Thymus (tissue), 11 donors: ENCODE data around the gene LRMDA. TPM values are rescaled to one million over a fixed set of nuclear protein-coding genes. Genes with fewer than 3 reads are reported as not detected.

Experiments used
- DNase-seq, 9 donors: peaks; one replicate each; pipeline ENCODE4 v3.0.0-alpha.2; 2013; ENCODE audit warnings: low spot score in 9 of 9, low read depth in 6 of 9, missing footprints in 1 of 9
- H3K27ac ChIP-seq, 2 donors: one replicate each; pipeline ENCODE4 v1.5.1; 2013; ENCODE audit warnings: control low read depth in 1 of 2, low read depth in 1 of 2, low read length in 1 of 2, mild to moderate bottlenecking in 1 of 2, moderate library complexity in 1 of 2
- H3K27me3 ChIP-seq, 2 donors: one replicate each; pipeline ENCODE4 v1.5.1; 2013; ENCODE audit warnings: low read length in 1 of 2; ENCODE audit not compliant: control insufficient read depth in 2 of 2, insufficient read depth in 1 of 2
- H3K36me3 ChIP-seq, 2 donors: one replicate each; pipeline ENCODE4 v1.5.1; 2013; ENCODE audit warnings: low read length in 1 of 2, mild to moderate bottlenecking in 1 of 2, moderate library complexity in 1 of 2; ENCODE audit not compliant: control insufficient read depth in 2 of 2, insufficient read depth in 2 of 2
- H3K4me1 ChIP-seq, 2 donors: one replicate each; pipeline ENCODE4 v1.5.1; 2013; ENCODE audit warnings: low read length in 2 of 2; ENCODE audit not compliant: control insufficient read depth in 2 of 2, insufficient read depth in 2 of 2
- H3K4me3 ChIP-seq, 2 donors: one replicate each; pipeline ENCODE4 v1.5.1; 2013; ENCODE audit warnings: low read length in 2 of 2, control low read depth in 1 of 2, mild to moderate bottlenecking in 1 of 2
- H3K9me3 ChIP-seq, 2 donors: one replicate each; pipeline ENCODE4 v1.5.1; 2013; ENCODE audit warnings: low read length in 1 of 2, mild to moderate bottlenecking in 1 of 2; ENCODE audit not compliant: control insufficient read depth in 2 of 2, insufficient read depth in 1 of 2
- WGBS: extraction: QIAGEN DNeasy Blood & Tissue Kit; methylation state at CpG from one replicate; pipeline ENCODE4 v1.1.7; 2013; 5-methylcytosine and 5-hydroxymethylcytosine counted together
- polyA plus RNA-seq: library from polyadenylated mRNA; stranded (reverse); fragments of 200-250 nt; gene quantifications from one replicate; pipeline ENCODE4 v1.2.3, GENCODE V29; 2013
- total RNA-seq: library from RNA; stranded (reverse); fragments of 120-200 nt; gene quantifications from one replicate; pipeline ENCODE4 v1.2.4, GENCODE V29; 2013
- donor health status: healthy.

LRMDA gene
- total and polyA plus RNA-seq, 2 donors: 2.5 to 4.6 TPM

GRCh38 chr10:76436401-76436811, 1005.0 kb downstream of the LRMDA start:
- 91% methylated on average over 5 of the region's 5 CpGs for WGBS
- no peaks in the 10 kb centered on the region for H3K9me3 ChIP-seq
- DNase-seq: no peak
- H3K27me3 ChIP-seq: no peaks in the 10 kb centered on the region
- H3K27ac ChIP-seq: no peak overlapping the region
- no peaks in the 10 kb centered on the region for H3K4me1 ChIP-seq
- no peaks in the 10 kb centered on the region for H3K36me3 ChIP-seq
- no peak overlapping the region for H3K4me3 ChIP-seq

GRCh38 chr10:76436981-76437380, 1005.6 kb downstream of the LRMDA start:
- no peaks in the 10 kb centered on the region for H3K4me1 ChIP-seq
- H3K36me3 ChIP-seq: no peaks in the 10 kb centered on the region
- H3K9me3 ChIP-seq: no peaks in the 10 kb centered on the region
- no peak overlapping the region for H3K27ac ChIP-seq
- H3K4me3 ChIP-seq: no peak overlapping the region
- H3K27me3 ChIP-seq: no peaks in the 10 kb centered on the region
- DNase-seq: no peak
- WGBS: 97% methylated on average over 1 of the region's 1 CpG

GRCh38 chr10:76440426-76440825, 1009.0 kb downstream of the LRMDA start:
- Histone ChIP-seq H3K27ac (no peak overlapping the region), H3K4me3 (no peak overlapping the region), H3K4me1 (no peaks in the 10 kb centered on the region), H3K36me3 (no peaks in the 10 kb centered on the region), H3K9me3 (no peaks in the 10 kb centered on the region), H3K27me3 (no peaks in the 10 kb centered on the region)
- 91% methylated on average over 5 of the region's 5 CpGs for WGBS
- no peak for DNase-seq

- Histone ChIP-seq H3K36me3 (no peaks in the 10 kb centered on the region), H3K27ac (no peak overlapping the region), H3K27me3 (no peaks in the 10 kb centered on the region), H3K4me3 (no peak overlapping the region), H3K9me3 (no peaks in the 10 kb centered on the region), H3K4me1 (no peaks in the 10 kb centered on the region)
- DNase-seq: no peak
- WGBS: 95% methylated on average over 5 of the region's 5 CpGs
These were observed 1010.7 kb downstream of the LRMDA start for GRCh38 chr10:76442113-76442512.

- WGBS: 92% methylated on average over 6 of the region's 6 CpGs
- Histone ChIP-seq H3K9me3 (no peaks in the 10 kb centered on the region), H3K27me3 (no peaks in the 10 kb centered on the region), H3K27ac (no peak overlapping the region), H3K4me1 (no peaks in the 10 kb centered on the region), H3K36me3 (no peaks in the 10 kb centered on the region), H3K4me3 (no peak overlapping the region)
- DNase-seq: no peak
These were observed 1012.8 kb downstream of the LRMDA start for GRCh38 chr10:76444034-76444800.

- WGBS: 74% methylated on average over 1 of the region's 1 CpG
- no peak for DNase-seq
- H3K9me3 ChIP-seq: no peaks in the 10 kb centered on the region
- H3K36me3 ChIP-seq: no peaks in the 10 kb centered on the region
- no peak overlapping the region for H3K4me3 ChIP-seq
- H3K27ac ChIP-seq: no peak overlapping the region
- H3K4me1 ChIP-seq: no peaks in the 10 kb centered on the region
- no peaks in the 10 kb centered on the region for H3K27me3 ChIP-seq
These were observed 1016.2 kb downstream of the LRMDA start for GRCh38 chr10:76447578-76447977.

- Histone ChIP-seq H3K27ac (no peak overlapping the region), H3K36me3 (no peaks in the 10 kb centered on the region), H3K4me3 (no peak overlapping the region), H3K27me3 (no peaks in the 10 kb centered on the region), H3K9me3 (no peaks in the 10 kb centered on the region), H3K4me1 (no peaks in the 10 kb centered on the region)
- no peak for DNase-seq
- WGBS: 95% methylated on average over 2 of the region's 2 CpGs
These were observed 1020.5 kb downstream of the LRMDA start for GRCh38 chr10:76451911-76452310.

- Histone ChIP-seq H3K27me3 (no peaks in the 10 kb centered on the region), H3K9me3 (no peaks in the 10 kb centered on the region), H3K4me3 (no peak overlapping the region), H3K4me1 (no peaks in the 10 kb centered on the region), H3K36me3 (no peaks in the 10 kb centered on the region), H3K27ac (no peak overlapping the region)
- DNase-seq: no peak
- WGBS: 99% methylated on average over 1 of the region's 1 CpG
These were observed 1021.9 kb downstream of the LRMDA start for GRCh38 chr10:76453332-76453731.

- Histone ChIP-seq H3K4me1 (no peaks in the 10 kb centered on the region), H3K9me3 (no peaks in the 10 kb centered on the region), H3K27me3 (no peaks in the 10 kb centered on the region), H3K36me3 (no peaks in the 10 kb centered on the region), H3K27ac (no peak overlapping the region), H3K4me3 (no peak overlapping the region)
- no peak for DNase-seq
- WGBS: 93% methylated on average over 4 of the region's 4 CpGs
These were observed 1022.6 kb downstream of the LRMDA start for GRCh38 chr10:76453997-76454396.
